Ascending aorta (tissue), 2 donors: ENCODE results near the gene MBOAT7. TPM values are rescaled to one million over a fixed set of nuclear protein-coding genes. Genes with fewer than 3 reads are reported as not detected.

Experiments used
- DNase-seq, 2 donors: peaks; one replicate each; pipeline ENCODE4 v3.0.0-alpha.2; 2019; ENCODE audit warnings: low spot score in 2 of 2
- H3K27ac ChIP-seq, 2 donors: fragments of 200-600 bp; sonication (generic); one replicate each; pipeline ENCODE4 v1.5.1; 2016 to 2017; ENCODE audit warnings: mild to moderate bottlenecking in 1 of 2
- H3K27me3 ChIP-seq: fragments of 200-600 bp; sonication (generic); one replicate; pipeline ENCODE4 v1.5.1; 2017
- H3K36me3 ChIP-seq, 2 donors: fragments of 200-600 bp; sonication (generic); one replicate each; pipeline ENCODE4 v1.5.1; 2016
- H3K4me1 ChIP-seq, 2 donors: fragments of 200-600 bp; sonication (generic); one replicate each; pipeline ENCODE4 v1.5.1; 2016 to 2017; ENCODE audit warnings: mild to moderate bottlenecking in 1 of 2
- H3K4me3 ChIP-seq, 2 donors: fragments of 200-600 bp; sonication (generic); one replicate each; pipeline ENCODE4 v1.5.1; 2016 to 2017; ENCODE audit warnings: mild to moderate bottlenecking in 1 of 2
- H3K9me3 ChIP-seq, 2 donors: fragments of 200-600 bp; sonication (generic); one replicate each; pipeline ENCODE4 v1.5.1; 2016
- CTCF ChIP-seq, 3 experiments: fragments of 200-600 bp in 2 of 3; fragments of 450-650 bp in 1 of 3; sonication (generic) in 2 of 3; IDR thresholded peaks; one replicate each; pipeline ENCODE4 v1.5.1; 2016 to 2019; ENCODE audit warnings: antibody characterized with exemption in 3 of 3, mild to moderate bottlenecking in 1 of 3, moderate library complexity in 1 of 3
- intact Hi-C: fragments of 100-400 bp; cut with DNase I; formaldehyde crosslinking; loops from one replicate; pipeline ENCODE4 v1.15.1; 2023
- total RNA-seq: library from RNA; depleted of rRNA; stranded (reverse); fragments of >200 nt; gene quantifications from one replicate; pipeline ENCODE4 v1.1.0, GENCODE V29; 2016

MBOAT7 gene
- total RNA-seq, 1 donor from 2014 or later: 56.1 TPM

- H3K27me3 ChIP-seq: no peaks in the 10 kb centered on the region
- H3K4me3 ChIP-seq: no peak overlapping the region
- H3K36me3 ChIP-seq: peaks cover 66 to 88% of the 10 kb centered on the region in 2 donors
- intact Hi-C loops: no loop called here
- no peaks in the 10 kb centered on the region for H3K9me3 ChIP-seq
- no peak for DNase-seq
- H3K27ac ChIP-seq: no peak overlapping the region
- H3K4me1 ChIP-seq: no peaks in the 10 kb centered on the region
- TF ChIP-seq CTCF (IDR thresholded peaks at IDR 0.05): no peak
Measured at GRCh38 chr19:54128441-54128725, 61.0 kb downstream of the MBOAT7 start.

- DNase-seq: no peak
- H3K4me1 ChIP-seq: no peaks in the 10 kb centered on the region
- no peak overlapping the region for H3K4me3 ChIP-seq
- no peaks in the 10 kb centered on the region for H3K9me3 ChIP-seq
- H3K27ac ChIP-seq: no peak overlapping the region
- H3K36me3 ChIP-seq: peaks cover 71 to 90% of the 10 kb centered on the region in 2 donors
- intact Hi-C loops: no loop called here
- H3K27me3 ChIP-seq: no peaks in the 10 kb centered on the region
- TF ChIP-seq CTCF (IDR thresholded peaks at IDR 0.05): no peak
Measured at GRCh38 chr19:54127688-54128440, 61.5 kb downstream of the MBOAT7 start.

GRCh38 chr19:54125713-54126112, 63.7 kb downstream of the MBOAT7 start:
- no peaks in the 10 kb centered on the region for H3K9me3 ChIP-seq
- H3K27me3 ChIP-seq: no peaks in the 10 kb centered on the region
- intact Hi-C loops: no loop called here
- TF ChIP-seq CTCF (IDR thresholded peaks at IDR 0.05): no peak
- H3K4me3 ChIP-seq: no peak overlapping the region
- H3K27ac ChIP-seq: no peak overlapping the region
- no peaks in the 10 kb centered on the region for H3K4me1 ChIP-seq
- H3K36me3 ChIP-seq: peaks cover 77 to 95% of the 10 kb centered on the region in 2 donors
- DNase-seq: no peak

- no peak for TF ChIP-seq CTCF (IDR thresholded peaks at IDR 0.05)
Measured at GRCh38 chr19:54124393-54124792, 65.0 kb downstream of the MBOAT7 start.

GRCh38 chr19:54123682-54124081, 65.7 kb downstream of the MBOAT7 start:
- H3K36me3 ChIP-seq: peaks cover 76 to 94% of the 10 kb centered on the region in 2 donors
- intact Hi-C loops: no loop called here
- DNase-seq: no peak

More at GRCh38 chr19:54124393-54124792, 65.0 kb downstream of the MBOAT7 start:
- Histone ChIP-seq H3K27me3 (no peaks in the 10 kb centered on the region), H3K9me3 (no peaks in the 10 kb centered on the region), H3K4me1 (no peaks in the 10 kb centered on the region), H3K27ac (no peak overlapping the region), H3K4me3 (no peak overlapping the region), H3K36me3 (peaks cover 83 to 96% of the 10 kb centered on the region in 2 donors)
- intact Hi-C loops: no loop called here
- DNase-seq: no peak

More at GRCh38 chr19:54123682-54124081, 65.7 kb downstream of the MBOAT7 start:
- H3K27ac ChIP-seq: no peak overlapping the region
- H3K27me3 ChIP-seq: no peaks in the 10 kb centered on the region
- H3K9me3 ChIP-seq: no peaks in the 10 kb centered on the region
- no peak for TF ChIP-seq CTCF (IDR thresholded peaks at IDR 0.05)
- H3K4me3 ChIP-seq: no peak overlapping the region
- H3K4me1 ChIP-seq: no peaks in the 10 kb centered on the region

Other genes with a start within 250 kb of the MBOAT7 start
- 0.32 TPM for gene CACNG8, start 226.6 kb downstream of the MBOAT7 start, total RNA-seq
- gene CACNG6, start 197.9 kb downstream of the MBOAT7 start, total RNA-seq: not detected
- not detected for gene VSTM1, start 125.7 kb downstream of the MBOAT7 start, total RNA-seq
- not detected for gene TARM1, start 108.2 kb downstream of the MBOAT7 start, total RNA-seq
- 13.6 TPM for gene OSCAR, start 88.8 kb downstream of the MBOAT7 start, total RNA-seq
- gene NDUFA3, start 86.7 kb downstream of the MBOAT7 start, total RNA-seq: 12.5 TPM
- 10.6 TPM for gene TFPT, start 73.9 kb downstream of the MBOAT7 start, total RNA-seq
- 84.1 TPM for gene PRPF31, start 73.8 kb downstream of the MBOAT7 start, total RNA-seq
- gene CNOT3, start 51.8 kb downstream of the MBOAT7 start, total RNA-seq: 69.1 TPM
- 2.7 TPM for gene LENG1, start 29.9 kb downstream of the MBOAT7 start, total RNA-seq
- gene TMC4, start 16.4 kb downstream of the MBOAT7 start, total RNA-seq: 7.1 TPM
- gene TSEN34, start 1.7 kb upstream of the MBOAT7 start, total RNA-seq: 54.9 TPM
- 2,061 TPM for gene RPS9, start 11.3 kb upstream of the MBOAT7 start, total RNA-seq
- gene LILRB3, start 33.4 kb upstream of the MBOAT7 start, total RNA-seq: 38.2 TPM
- 25.1 TPM for gene LILRA6, start 53.2 kb upstream of the MBOAT7 start, total RNA-seq
- 38.2 TPM for gene LILRB5, start 67.7 kb upstream of the MBOAT7 start, total RNA-seq
- 0.11 TPM for gene LILRB2, start 91.5 kb upstream of the MBOAT7 start, total RNA-seq
- not detected for gene LILRA5, start 123.6 kb upstream of the MBOAT7 start, total RNA-seq
- gene LILRA4, start 149.6 kb upstream of the MBOAT7 start, total RNA-seq: not detected
- gene LAIR1, start 175.4 kb upstream of the MBOAT7 start, total RNA-seq: 11.1 TPM
- 58.4 TPM for gene TTYH1, start 225.9 kb upstream of the MBOAT7 start, total RNA-seq